GM23338 (cell line): ENCODE results near the gene RBPJL. TPM values are rescaled to one million over a fixed set of nuclear protein-coding genes. Genes with fewer than 3 reads are reported as not detected.

Source experiments
- ATAC-seq: fragments of 200-7000 bp; cut with Tn5 transposase; 3 replicates; pipeline ENCODE4 v1.9.1; 2020
- DNase-seq: peaks from one replicate; pipeline ENCODE4 v3.0.0-alpha.2; 2015; ENCODE audit warnings: low spot score
- H2AFZ ChIP-seq: fragments of 200-600 bp; sonication (generic); 2 replicates; pipeline ENCODE4 v1.8.0; 2016; ENCODE audit warnings: antibody characterized with exemption, mild to moderate bottlenecking, moderate library complexity
- H3F3A ChIP-seq: fragments of 200-600 bp; sonication (generic); replicated peaks from 2 replicates; pipeline ENCODE4 v1.8.0; 2017; ENCODE audit warnings: antibody characterized with exemption, mixed run types, low read depth
- H3K27ac ChIP-seq: fragments of 200-600 bp; sonication (generic); 2 replicates; pipeline ENCODE4 v1.6.1; 2016; ENCODE audit warnings: low read depth
- H3K27me3 ChIP-seq: fragments of 200-600 bp; sonication (generic); 2 replicates; pipeline ENCODE4 v1.8.0; 2016; ENCODE audit warnings: mild to moderate bottlenecking, mixed run types, moderate library complexity; ENCODE audit not compliant: insufficient read depth
- H3K36me3 ChIP-seq: fragments of 200-600 bp; sonication (generic); 2 replicates; pipeline ENCODE4 v1.8.0; 2016; ENCODE audit warnings: mild to moderate bottlenecking; ENCODE audit not compliant: insufficient read depth
- H3K4me1 ChIP-seq: fragments of 200-600 bp; sonication (generic); 2 replicates; pipeline ENCODE4 v1.8.0; 2016; ENCODE audit warnings: mild to moderate bottlenecking, moderate library complexity; ENCODE audit not compliant: insufficient read depth
- H3K4me2 ChIP-seq: fragments of 200-600 bp; sonication (generic); 2 replicates; pipeline ENCODE4 v1.7.1; 2017; ENCODE audit warnings: mixed run types
- H3K4me3 ChIP-seq: fragments of 200-600 bp; sonication (generic); 2 replicates; pipeline ENCODE4 v1.6.1; 2016; ENCODE audit warnings: mixed run types
- H3K79me2 ChIP-seq: fragments of 200-600 bp; sonication (generic); replicated peaks from 2 replicates; pipeline ENCODE4 v1.8.0; 2017; ENCODE audit warnings: mild to moderate bottlenecking; ENCODE audit not compliant: insufficient read depth
- H3K9me2 ChIP-seq: fragments of 200-600 bp; sonication (generic); 2 replicates; pipeline ENCODE4 v1.8.0; 2017; ENCODE audit not compliant: insufficient read depth
- H4K20me1 ChIP-seq: fragments of 200-600 bp; sonication (generic); replicated peaks from 2 replicates; pipeline ENCODE4 v1.8.0; 2017; ENCODE audit warnings: mild to moderate bottlenecking; ENCODE audit not compliant: insufficient read depth
- H3K27ac Mint-ChIP-seq: 2 replicates; pipeline ENCODE4 v1.8.0; 2020; ENCODE audit warnings: inconsistent platforms, mild to moderate bottlenecking, moderate library complexity, mixed read lengths
- H3K27me3 Mint-ChIP-seq: 3 replicates; pipeline ENCODE4 v1.8.0; 2022; ENCODE audit warnings: low read depth, mild to moderate bottlenecking, moderate library complexity, mixed read lengths, inconsistent platforms; ENCODE audit not compliant: insufficient read depth, poor library complexity
- H3K36me3 Mint-ChIP-seq: 3 replicates; pipeline ENCODE4 v1.8.0; 2021; ENCODE audit warnings: low read depth, mild to moderate bottlenecking, inconsistent platforms, moderate library complexity, mixed read lengths
- H3K4me1 Mint-ChIP-seq: 3 replicates; pipeline ENCODE4 v1.8.0; 2020; ENCODE audit warnings: mild to moderate bottlenecking, inconsistent platforms, mixed read lengths
- H3K4me3 Mint-ChIP-seq: 3 replicates; pipeline ENCODE4 v1.8.0; 2021; ENCODE audit warnings: moderate library complexity, mild to moderate bottlenecking, inconsistent platforms, mixed read lengths
- H3K9me3 Mint-ChIP-seq: 3 replicates; pipeline ENCODE4 v1.8.0; 2020; ENCODE audit warnings: moderate library complexity, mild to moderate bottlenecking, inconsistent platforms, mixed read lengths
- CREB1 ChIP-seq: fragments of 250-450 bp; sonication (Bioruptor Pico); IDR thresholded peaks from 2 replicates; pipeline ENCODE4 v1.5.0; 2020; ENCODE audit warnings: low read depth, mild to moderate bottlenecking, moderate library complexity
- EZH2phosphoT487 ChIP-seq: fragments of 200-600 bp; sonication (generic); IDR thresholded peaks from one replicate; pipeline ENCODE4 v1.8.1; 2018; ENCODE audit warnings: antibody characterized with exemption; ENCODE audit not compliant: unreplicated experiment
- JUNB ChIP-seq: IDR thresholded peaks from one replicate; pipeline ENCODE4 v1.6.1; 2016; ENCODE audit warnings: antibody characterized with exemption; ENCODE audit not compliant: unreplicated experiment
- ZNF114 ChIP-seq: fragments of 250-450 bp; sonication (Bioruptor Pico); IDR thresholded peaks from 2 replicates; pipeline ENCODE4 v1.5.0; 2020; ENCODE audit warnings: mild to moderate bottlenecking, moderate library complexity
- ZNF331 ChIP-seq: fragments of 250-450 bp; sonication (Bioruptor Pico); IDR thresholded peaks from 2 replicates; pipeline ENCODE4 v1.5.0; 2020; ENCODE audit warnings: low read depth, mild to moderate bottlenecking, moderate library complexity
- polyA plus RNA-seq: library from polyadenylated mRNA; unstranded; fragments of >200 nt; fragmentation: Nextera tagmentation; extraction: Ambion mirVana; gene quantifications from 2 replicates; pipeline ENCODE4 v1.2.1, GENCODE V29; 2016
- total RNA-seq: library from RNA; depleted of rRNA; stranded (reverse); fragments of >200 nt; shearing (Covaris generic); gene quantifications from 2 replicates; pipeline ENCODE4 v1.2.3, GENCODE V29; 2014
- TF ChIP-seq, protein P1 (sequence below): fragments of 250-450 bp; sonication (Bioruptor Pico); IDR thresholded peaks from 2 replicates; pipeline ENCODE4 v1.5.0; 2020; ENCODE audit warnings: mild to moderate bottlenecking, moderate library complexity

RBPJL gene
- total and polyA plus RNA-seq, 2 experiments from 2014 or later = 0.44 to 0.66 TPM

DNA sequence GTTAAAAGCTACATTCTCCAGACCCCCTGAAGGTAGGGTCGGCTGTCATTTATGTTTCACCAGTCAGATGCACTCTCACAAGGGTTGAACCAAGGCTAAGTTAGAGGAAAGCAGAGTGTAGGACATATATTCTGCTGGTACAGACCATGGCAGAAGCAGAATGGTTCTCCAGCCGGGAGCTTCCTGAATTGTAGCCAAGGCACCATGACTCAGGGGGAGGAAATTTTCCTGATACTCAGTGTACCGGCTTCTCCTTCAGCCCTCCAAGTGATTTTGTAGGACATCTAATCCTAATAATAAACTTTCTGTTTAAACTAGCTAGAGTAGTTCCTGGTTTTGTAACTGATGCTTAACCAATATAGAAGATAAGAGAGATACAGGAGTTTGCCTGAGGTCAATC lies 38.1 kb upstream of the RBPJL start (continued):
- TF ChIP-seq, protein P1, sequence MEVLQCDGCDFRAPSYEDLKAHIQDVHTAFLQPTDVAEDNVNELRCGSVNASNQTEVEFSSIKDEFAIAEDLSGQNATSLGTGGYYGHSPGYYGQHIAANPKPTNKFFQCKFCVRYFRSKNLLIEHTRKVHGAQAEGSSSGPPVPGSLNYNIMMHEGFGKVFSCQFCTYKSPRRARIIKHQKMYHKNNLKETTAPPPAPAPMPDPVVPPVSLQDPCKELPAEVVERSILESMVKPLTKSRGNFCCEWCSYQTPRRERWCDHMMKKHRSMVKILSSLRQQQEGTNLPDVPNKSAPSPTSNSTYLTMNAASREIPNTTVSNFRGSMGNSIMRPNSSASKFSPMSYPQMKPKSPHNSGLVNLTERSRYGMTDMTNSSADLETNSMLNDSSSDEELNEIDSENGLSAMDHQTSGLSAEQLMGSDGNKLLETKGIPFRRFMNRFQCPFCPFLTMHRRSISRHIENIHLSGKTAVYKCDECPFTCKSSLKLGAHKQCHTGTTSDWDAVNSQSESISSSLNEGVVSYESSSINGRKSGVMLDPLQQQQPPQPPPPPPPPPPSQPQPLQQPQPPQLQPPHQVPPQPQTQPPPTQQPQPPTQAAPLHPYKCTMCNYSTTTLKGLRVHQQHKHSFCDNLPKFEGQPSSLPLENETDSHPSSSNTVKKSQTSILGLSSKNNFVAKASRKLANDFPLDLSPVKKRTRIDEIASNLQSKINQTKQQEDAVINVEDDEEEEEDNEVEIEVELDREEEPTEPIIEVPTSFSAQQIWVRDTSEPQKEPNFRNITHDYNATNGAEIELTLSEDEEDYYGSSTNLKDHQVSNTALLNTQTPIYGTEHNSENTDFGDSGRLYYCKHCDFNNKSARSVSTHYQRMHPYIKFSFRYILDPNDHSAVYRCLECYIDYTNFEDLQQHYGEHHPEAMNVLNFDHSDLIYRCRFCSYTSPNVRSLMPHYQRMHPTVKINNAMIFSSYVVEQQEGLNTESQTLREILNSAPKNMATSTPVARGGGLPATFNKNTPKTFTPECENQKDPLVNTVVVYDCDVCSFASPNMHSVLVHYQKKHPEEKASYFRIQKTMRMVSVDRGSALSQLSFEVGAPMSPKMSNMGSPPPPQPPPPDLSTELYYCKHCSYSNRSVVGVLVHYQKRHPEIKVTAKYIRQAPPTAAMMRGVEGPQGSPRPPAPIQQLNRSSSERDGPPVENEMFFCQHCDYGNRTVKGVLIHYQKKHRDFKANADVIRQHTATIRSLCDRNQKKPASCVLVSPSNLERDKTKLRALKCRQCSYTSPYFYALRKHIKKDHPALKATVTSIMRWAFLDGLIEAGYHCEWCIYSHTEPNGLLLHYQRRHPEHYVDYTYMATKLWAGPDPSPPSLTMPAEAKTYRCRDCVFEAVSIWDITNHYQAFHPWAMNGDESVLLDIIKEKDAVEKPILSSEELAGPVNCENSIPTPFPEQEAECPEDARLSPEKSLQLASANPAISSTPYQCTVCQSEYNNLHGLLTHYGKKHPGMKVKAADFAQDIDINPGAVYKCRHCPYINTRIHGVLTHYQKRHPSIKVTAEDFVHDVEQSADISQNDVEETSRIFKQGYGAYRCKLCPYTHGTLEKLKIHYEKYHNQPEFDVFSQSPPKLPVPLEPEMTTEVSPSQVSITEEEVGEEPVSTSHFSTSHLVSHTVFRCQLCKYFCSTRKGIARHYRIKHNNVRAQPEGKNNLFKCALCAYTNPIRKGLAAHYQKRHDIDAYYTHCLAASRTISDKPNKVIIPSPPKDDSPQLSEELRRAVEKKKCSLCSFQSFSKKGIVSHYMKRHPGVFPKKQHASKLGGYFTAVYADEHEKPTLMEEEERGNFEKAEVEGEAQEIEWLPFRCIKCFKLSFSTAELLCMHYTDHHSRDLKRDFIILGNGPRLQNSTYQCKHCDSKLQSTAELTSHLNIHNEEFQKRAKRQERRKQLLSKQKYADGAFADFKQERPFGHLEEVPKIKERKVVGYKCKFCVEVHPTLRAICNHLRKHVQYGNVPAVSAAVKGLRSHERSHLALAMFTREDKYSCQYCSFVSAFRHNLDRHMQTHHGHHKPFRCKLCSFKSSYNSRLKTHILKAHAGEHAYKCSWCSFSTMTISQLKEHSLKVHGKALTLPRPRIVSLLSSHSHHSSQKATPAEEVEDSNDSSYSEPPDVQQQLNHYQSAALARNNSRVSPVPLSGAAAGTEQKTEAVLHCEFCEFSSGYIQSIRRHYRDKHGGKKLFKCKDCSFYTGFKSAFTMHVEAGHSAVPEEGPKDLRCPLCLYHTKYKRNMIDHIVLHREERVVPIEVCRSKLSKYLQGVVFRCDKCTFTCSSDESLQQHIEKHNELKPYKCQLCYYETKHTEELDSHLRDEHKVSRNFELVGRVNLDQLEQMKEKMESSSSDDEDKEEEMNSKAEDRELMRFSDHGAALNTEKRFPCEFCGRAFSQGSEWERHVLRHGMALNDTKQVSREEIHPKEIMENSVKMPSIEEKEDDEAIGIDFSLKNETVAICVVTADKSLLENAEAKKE (CRISPR knock-in tag) = no peak

DNA sequence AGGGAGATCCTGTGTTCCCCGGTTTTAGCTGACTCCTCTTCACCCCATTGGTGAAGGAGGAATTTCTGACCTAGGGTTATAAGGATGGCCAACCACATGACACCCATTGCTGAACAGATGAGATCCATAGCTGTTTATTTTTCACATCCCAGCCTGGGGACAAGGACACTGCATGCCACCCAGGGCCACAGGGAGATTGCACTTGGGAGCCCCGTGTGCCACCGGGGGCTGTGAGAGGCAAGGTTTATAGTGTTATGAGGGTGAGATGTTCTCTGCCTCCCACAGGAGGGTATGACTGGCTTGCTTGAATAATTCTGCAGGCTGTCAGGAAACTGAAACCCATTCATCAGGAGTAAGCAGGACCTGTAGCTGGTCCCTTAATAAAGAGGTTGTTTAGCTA lies 37.6 kb upstream of the RBPJL start:
- ATAC-seq = no peak
- H3K36me3 Mint-ChIP-seq = no peaks in the 10 kb centered on the region
- H3K4me3 ChIP-seq = no peak overlapping the region
- no peak for TF ChIP-seq ZNF114
- TF ChIP-seq CREB1 = no peak
- TF ChIP-seq, protein P1 (CRISPR knock-in tag) = no peak
- no peak for TF ChIP-seq JUNB
- TF ChIP-seq EZH2phosphoT487 = no peak
- TF ChIP-seq ZNF331 (CRISPR knock-in tag) = no peak

More for the DNA sequence above, 37.6 kb upstream of the RBPJL start:
- H3K27me3 Mint-ChIP-seq = peaks cover 5% of the 10 kb centered on the region
- no peaks in the 10 kb centered on the region for H3K27me3 ChIP-seq
- peaks cover 12% of the 10 kb centered on the region; the same call in 2 of the 3 replicates for H3K4me1 Mint-ChIP-seq
- no peak for DNase-seq
- H3F3A ChIP-seq = no peaks in the 10 kb centered on the region
- H3K27ac Mint-ChIP-seq = no peak overlapping the region
- no peak overlapping the region for H3K4me3 Mint-ChIP-seq
- peaks cover 14% of the 10 kb centered on the region for H3K9me2 ChIP-seq
- H4K20me1 ChIP-seq = no peaks in the 10 kb centered on the region
- no peaks in the 10 kb centered on the region for H3K36me3 ChIP-seq
- no peaks in the 10 kb centered on the region for H3K9me3 Mint-ChIP-seq
- no peak overlapping the region for H2AFZ ChIP-seq
- no peaks in the 10 kb centered on the region for H3K79me2 ChIP-seq
- H3K4me2 ChIP-seq = no peak overlapping the region
- H3K4me1 ChIP-seq = peaks cover 6% of the 10 kb centered on the region; the same call in 1 of the 2 replicates
- no peak overlapping the region for H3K27ac ChIP-seq
